Frontal cortex (tissue), 4 donors: ENCODE measurements around the gene SLC7A5. TPM values are rescaled to one million over a fixed set of nuclear protein-coding genes. Genes with fewer than 3 reads are reported as not detected.
"Not testable (repeated sequence)": the region's sequence is repeated elsewhere in the genome, so short reads cannot be mapped to it uniquely, and the experiment has no call there.

Experiments used
- DNase-seq, 2 donors: peaks; one replicate each; pipeline ENCODE4 v3.0.0; 2012; ENCODE audit warnings: low spot score in 2 of 2
- FAIRE-seq: peaks from 2 replicates; lab custom pipeline; 2012; peaks lifted over from hg19 to GRCh38; lab: Jason Lieb, UNC
- total RNA-seq: library from RNA; depleted of rRNA; stranded (reverse); fragments of >200 nt; gene quantifications from one replicate; pipeline ENCODE4 v1.2.3, GENCODE V29; 2014
- donor health status: control.
- donor health status: control.
- donor health status: control.

Gene SLC7A5
- total RNA-seq, 1 donor from 2014 or later: 13.9 TPM

DNA sequence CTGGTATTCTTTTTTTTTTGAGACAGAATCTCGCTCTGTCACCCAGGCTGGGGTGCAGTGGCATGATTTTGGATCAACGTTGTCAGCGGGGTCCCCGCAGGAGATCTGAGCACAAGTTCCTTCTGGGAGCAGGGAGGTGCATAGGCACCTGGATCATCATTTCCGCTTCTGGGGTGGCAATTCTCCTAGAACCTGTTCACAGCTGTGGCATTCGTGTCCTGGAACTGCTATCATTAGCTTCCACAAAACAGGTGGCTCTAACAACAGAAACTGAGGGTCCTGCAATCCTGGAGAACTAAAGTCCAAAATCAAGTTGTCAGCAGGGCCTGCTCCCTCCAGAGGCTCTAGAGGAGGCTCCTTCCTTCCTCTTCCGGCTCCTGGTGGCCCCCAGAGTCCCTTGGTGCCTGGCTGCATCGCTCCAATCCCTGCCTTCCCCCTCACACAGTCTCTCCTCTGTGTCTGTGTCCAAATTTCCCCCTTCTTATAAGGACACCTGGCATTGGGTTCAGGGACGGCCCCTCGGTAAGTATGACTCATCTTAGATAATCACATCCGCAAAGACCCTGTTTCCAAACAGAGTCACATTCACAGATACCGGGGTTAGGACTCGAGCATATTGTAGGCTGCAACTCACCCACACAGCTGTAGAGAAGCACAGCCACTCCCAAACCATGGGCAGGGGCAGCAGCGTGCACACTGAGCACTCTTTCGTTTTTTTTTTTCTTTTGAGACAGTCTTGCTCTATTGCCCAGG, 60.0 kb downstream of the SLC7A5 start:
- no peak for DNase-seq
- FAIRE-seq: no peak

GRCh38 chr16:87808108-87808507, 61.2 kb downstream of the SLC7A5 start:
- FAIRE-seq (no peak), DNase-seq (no peak)

GRCh38 chr16:87806641-87807546, 62.4 kb downstream of the SLC7A5 start:
- peak in 1 of 2 donors; percentile 64 for DNase-seq
- FAIRE-seq: no peak

- DNase-seq (no peak), FAIRE-seq (no peak)
Measured at GRCh38 chr16:87806261-87806640, 63.1 kb downstream of the SLC7A5 start.

DNA sequence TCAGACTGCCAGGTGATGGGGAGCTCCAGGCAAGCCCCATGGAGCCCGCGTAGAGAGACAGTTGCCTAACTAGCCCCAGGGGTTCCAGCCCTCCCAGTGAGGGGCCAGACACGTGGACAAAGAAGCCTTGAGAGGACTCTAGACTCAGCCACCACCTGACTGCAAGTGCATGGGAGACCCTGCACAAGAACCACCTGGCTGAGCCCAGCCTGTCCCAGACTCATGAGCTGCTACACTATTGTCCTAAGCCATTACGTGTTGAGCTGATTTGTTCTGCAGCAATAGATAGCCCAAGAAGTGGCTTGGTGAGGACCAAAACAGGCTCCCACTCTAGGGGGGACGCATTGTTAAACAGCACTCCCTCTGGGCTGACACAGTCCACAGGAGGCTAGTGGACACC, 65.9 kb downstream of the SLC7A5 start:
- FAIRE-seq (no peak), DNase-seq (no peak)

GRCh38 chr16:87802670-87803069, 66.6 kb downstream of the SLC7A5 start:
- FAIRE-seq (no peak), DNase-seq (no peak)

- FAIRE-seq: no peak
- no peak for DNase-seq
Measured at GRCh38 chr16:87801679-87802259, 67.5 kb downstream of the SLC7A5 start.

GRCh38 chr16:87800497-87800896, 68.8 kb downstream of the SLC7A5 start:
- FAIRE-seq (no peak), DNase-seq (no peak)

DNA sequence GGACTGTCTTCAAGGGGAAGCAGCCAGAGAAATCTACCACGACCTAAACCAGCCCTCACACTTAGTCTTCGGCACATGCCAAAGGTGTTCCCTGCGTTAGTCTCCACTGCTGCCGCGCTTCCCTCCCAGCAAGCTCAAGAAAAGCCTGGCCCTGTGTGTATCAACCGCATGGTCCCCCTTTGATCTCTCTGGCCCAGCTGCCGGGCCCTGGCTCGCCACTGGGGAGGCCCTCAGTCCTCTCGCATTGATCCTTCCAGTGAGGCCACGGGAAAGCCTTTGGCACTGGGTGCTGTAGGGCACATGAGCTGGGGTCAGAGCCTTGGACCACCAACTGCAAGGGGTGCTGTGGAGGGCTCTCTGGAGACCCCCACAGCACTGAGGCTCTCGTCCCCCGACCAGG, 74.0 kb downstream of the SLC7A5 start:
- FAIRE-seq: no peak
- DNase-seq: no peak

GRCh38 chr16:87794485-87795078, 74.7 kb downstream of the SLC7A5 start:
- no peak for FAIRE-seq
- DNase-seq: no peak

DNA sequence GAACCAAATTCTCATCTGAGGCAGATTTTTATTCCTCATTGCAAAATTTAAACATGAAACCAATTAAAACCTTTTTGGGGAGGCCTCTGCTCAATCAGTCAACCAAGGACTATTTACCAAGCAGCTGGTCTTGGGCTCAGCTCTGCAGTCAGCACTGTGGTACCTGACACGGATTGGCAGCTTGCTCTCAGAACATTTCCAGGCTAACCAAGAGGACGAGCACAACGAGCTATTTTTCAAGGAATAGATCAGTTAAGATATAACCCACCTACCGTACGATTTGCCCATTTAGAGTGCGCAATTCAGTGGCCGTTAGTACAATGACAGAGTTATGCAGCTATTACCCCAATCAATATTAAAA, 77.1 kb downstream of the SLC7A5 start:
- DNase-seq (no peak), FAIRE-seq (no peak)

DNA sequence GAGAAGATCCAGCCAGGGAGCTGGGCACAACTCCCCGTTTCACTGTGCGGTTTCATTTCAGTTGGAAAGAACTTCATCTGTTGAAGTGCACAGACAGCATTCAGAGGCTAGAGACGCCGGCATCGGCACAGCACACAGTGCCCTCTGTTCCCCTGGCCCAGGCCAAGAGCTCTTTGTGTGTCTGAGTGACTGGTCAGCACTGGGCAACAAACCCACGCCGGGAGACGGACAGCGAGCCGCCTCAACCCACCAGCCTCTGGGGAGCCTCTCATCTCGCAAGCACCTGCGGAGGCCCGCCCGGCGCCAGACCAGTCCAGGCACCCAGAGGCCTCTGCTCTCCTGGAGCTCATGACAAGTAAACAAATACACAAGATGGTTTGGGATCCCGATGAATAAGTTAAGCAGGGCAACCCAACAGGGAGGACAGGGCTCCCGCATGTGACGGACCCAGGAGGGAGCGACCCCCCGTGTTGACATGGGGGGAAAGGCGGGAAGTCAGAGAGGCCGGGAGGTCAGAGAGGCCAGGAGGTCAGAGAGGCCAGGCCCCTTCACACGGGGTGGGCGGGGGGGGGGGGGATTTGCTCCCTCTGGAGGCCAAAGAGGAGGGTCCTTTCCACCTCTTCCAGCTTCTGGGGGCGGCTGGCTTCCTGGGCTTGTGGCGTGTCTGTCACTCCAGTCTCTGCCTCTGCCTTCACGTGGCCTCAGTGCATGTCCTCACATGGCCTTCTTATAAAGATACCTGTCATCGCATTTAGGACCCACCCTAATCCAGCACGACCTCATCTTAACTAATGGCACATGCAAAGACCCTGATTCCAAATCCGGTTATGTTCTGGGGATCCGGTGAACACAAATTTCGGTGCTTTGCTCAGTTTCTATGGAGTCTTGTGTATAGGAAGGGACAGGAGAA, 77.8 kb downstream of the SLC7A5 start:
- DNase-seq: peak; percentile 65
- FAIRE-seq: no peak

DNA sequence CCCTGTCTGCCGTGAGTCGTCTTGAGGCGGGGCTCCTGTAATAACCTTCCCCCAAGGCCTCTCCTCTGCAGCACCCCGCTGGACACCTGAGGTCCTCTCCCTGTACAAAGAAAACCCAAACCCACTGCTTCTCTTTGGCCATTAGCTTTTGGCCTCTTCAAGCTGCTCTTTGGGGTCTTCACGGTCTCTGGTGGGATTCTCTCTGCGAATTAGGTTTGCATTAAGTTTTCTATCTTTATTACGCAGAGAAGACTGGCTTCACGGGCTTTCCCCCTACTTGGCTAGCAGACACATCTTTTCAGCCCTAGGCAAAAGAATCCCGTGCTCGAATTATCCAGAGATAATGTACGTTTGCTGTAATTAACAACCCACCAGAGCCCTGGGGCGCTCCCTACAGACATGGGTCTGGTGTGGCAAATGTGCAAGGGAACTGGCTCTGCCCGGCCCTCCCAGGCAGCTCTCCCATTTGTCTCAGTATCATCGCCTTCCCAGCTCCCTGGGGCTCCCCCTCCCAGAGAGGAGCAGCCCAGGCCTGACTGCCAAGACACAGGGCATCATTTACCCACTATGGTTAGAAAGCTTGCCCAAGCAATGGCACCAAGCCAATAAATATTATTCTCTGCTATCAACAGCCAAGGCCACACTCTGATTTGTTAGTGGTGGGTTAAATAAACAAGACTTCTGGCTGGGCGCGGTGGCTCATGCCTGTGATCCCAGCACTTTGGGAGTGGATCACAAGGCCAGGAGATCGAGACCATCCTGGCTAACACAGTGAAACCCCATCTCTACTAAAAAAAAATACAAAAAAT, 78.8 kb downstream of the SLC7A5 start:
- DNase-seq (no peak), FAIRE-seq (no peak)

DNA sequence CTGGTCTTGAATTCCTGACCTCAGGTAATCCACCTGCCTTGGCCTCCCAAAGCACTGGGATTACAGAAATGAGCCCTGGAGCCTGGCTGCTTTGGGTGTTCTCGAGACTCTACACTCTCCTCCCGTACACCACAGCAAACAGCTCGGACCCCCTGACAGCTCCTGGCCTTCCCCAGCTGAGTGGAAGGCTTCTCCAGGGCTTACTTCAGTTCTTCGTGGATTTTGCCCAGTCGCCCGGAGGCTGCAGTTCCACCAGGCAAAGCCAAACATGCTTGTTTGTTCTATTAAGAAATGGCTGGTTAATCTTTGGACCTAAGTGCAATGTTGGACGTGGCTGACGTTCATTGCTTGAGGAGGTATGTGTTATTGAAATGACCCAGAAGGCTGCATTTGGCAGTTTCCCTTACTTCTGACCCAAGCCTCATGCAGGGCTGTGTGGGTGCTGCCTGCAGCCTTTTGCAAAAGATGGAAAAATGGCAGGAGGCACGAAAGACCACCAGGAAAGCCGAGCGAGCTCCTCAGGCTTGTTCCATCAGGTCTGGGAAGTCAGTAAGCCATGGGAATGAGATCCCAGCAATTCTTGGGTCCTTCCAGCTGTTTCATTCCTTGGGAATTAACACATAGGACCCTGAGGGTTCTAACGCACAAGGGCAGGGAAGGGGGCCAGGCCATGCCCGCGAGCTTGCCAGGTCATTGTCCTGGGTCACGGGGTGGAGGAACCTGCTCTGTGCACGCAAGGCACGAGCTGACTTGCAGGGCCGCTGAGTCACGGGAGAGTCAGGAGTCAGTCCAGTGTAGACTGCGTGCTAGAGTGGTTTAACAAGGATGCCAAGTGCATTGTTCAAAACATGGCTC, 79.6 kb downstream of the SLC7A5 start:
- DNase-seq: no peak
- no peak for FAIRE-seq

DNA sequence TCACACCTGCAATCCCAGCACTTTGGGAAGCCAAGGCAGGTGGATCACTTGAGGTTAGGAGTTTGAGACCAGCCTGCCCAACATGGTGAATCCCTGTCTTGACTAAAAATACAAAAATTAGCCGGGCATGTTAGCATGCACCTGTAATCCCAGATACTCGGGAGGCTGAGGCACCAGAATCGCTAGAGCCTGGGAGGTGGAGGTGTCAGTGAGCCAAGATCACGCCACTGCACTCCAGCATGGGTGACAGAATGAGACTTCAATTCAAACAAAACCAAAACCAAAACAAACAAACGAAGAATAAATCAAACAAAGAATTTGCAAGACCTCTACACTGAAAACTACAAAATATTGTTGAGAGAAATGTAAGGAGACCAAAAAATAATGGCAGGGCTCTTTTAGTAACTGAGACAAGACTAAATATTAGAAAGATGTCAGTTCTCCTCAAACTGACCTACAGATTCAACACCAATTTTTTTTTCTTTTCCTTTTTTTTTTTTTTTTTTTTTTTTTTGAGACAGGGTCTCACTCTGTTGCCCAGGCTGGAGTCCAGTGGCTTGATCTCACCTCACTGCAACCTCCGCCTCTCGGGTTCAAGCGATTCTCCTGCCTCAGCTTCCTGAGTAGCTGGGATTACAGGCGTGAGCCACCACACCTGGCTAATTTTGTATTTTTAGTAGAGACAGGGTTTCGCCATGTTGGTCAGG, 80.4 kb downstream of the SLC7A5 start:
- not testable (repeated sequence) for DNase-seq

GRCh38 chr16:87787451-87788091, 81.7 kb downstream of the SLC7A5 start:
- DNase-seq, FAIRE-seq: not testable (repeated sequence)

More for the DNA sequence above, 80.4 kb downstream of the SLC7A5 start:
- FAIRE-seq: not testable (repeated sequence)

GRCh38 chr16:87784812-87785211, 84.5 kb downstream of the SLC7A5 start:
- DNase-seq (no peak), FAIRE-seq (no peak)
